ENCODE data around the gene SHLD2.
"Not testable (repeated sequence)": the region's sequence is repeated elsewhere in the genome, so short reads cannot be mapped to it uniquely, and the experiment has no call there.

DNA sequence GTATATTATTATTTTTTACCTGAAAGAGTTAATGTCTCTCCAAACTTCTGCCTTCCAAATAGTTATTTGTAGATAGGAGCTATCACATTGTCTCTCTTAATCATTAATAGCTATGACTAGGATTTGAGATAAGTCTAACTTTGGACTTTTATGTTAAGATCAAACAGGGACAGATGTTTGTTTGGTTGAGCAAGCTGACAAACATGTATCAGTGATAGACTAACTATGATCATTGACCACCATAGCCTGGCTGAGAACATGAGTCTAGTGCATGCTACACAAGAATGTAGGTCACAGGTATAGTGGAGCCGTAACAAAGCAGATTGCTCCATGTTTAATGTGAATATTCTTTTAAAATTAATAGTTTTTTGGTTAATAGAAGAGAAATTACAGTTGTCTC is 76.7 kb downstream of the SHLD2 start:
- TF ChIP-seq, protein P1, sequence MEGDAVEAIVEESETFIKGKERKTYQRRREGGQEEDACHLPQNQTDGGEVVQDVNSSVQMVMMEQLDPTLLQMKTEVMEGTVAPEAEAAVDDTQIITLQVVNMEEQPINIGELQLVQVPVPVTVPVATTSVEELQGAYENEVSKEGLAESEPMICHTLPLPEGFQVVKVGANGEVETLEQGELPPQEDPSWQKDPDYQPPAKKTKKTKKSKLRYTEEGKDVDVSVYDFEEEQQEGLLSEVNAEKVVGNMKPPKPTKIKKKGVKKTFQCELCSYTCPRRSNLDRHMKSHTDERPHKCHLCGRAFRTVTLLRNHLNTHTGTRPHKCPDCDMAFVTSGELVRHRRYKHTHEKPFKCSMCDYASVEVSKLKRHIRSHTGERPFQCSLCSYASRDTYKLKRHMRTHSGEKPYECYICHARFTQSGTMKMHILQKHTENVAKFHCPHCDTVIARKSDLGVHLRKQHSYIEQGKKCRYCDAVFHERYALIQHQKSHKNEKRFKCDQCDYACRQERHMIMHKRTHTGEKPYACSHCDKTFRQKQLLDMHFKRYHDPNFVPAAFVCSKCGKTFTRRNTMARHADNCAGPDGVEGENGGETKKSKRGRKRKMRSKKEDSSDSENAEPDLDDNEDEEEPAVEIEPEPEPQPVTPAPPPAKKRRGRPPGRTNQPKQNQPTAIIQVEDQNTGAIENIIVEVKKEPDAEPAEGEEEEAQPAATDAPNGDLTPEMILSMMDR (IDR thresholded peaks at IDR 0.05 in 4 of 5, conservative IDR thresholded peaks at IDR 0.05 in 1 of 5), result not testable (repeated sequence)
- TF ChIP-seq POLR2A (IDR thresholded peaks at IDR 0.05), result not testable (repeated sequence)

Data from gastrocnemius medialis (tissue), 4 donors.